HG03097 (cell line): ENCODE data around the gene RALGAPA2.
A peak's percentile ranks its signal among the peaks of the same experiment; 100 is the strongest.
"Not testable (repeated sequence)": the region's sequence is repeated elsewhere in the genome, so short reads cannot be mapped to it uniquely, and the experiment has no call there.

Experiments
- ATAC-seq: cut with Tn5 transposase; IDR thresholded peaks from one replicate; pipeline ENCODE4 v1.9.1; 2021; ENCODE audit not compliant: unreplicated experiment, low FRiP score

Gene RALGAPA2

DNA sequence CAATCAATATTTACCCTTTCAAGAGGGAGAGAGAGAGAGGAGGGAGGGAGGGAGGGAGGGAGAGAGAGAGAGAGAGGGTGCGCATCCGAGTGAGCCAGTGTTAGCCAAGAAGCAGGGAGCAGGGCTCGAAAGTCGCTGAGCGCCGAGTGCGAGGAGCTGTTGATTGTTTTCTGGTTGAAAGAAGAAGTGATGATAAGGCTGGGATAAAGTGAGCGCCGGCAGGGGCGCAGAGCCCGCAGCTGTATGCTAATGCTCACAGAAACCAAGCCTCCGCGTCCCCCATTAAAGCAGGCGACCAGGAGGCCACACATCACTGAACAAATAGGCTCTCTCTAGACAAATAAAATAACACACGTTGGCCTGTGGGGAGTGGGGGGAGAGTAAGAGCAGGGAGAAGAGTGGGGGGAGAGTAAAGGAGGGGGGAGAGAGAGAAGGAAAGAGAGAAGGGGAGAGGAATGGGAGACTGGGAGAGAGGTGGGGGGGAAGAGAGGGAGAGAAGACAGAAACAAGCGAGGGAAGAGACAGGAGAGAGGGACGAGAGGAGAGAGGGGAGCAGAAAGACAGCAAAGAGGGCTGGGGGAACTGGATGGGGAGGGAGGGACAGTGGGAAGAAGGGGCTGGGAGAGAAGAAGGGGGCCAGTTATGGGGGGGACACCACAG, 349.5 kb downstream of the RALGAPA2 start:
- no peak for ATAC-seq

DNA sequence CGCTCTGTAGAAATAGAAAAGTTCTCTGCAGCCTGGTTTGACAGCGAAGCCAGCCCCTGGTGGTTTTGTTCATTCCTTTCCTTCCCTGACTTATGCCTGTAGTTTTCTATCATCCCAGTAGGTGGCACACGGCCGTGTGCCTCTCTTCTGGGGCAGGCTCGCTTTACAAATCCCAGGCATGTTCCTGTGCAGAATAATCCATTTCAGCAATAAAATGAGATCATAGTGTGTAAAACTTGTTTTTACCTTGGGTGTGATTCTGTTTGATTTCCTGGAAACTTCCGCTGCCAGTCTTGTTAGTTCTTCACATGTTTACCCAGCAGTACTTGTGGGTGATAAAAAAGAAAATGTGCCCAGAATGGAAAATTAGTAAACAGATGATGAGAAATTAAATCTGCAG, 352.0 kb downstream of the RALGAPA2 start:
- ATAC-seq: peak; percentile 61

DNA sequence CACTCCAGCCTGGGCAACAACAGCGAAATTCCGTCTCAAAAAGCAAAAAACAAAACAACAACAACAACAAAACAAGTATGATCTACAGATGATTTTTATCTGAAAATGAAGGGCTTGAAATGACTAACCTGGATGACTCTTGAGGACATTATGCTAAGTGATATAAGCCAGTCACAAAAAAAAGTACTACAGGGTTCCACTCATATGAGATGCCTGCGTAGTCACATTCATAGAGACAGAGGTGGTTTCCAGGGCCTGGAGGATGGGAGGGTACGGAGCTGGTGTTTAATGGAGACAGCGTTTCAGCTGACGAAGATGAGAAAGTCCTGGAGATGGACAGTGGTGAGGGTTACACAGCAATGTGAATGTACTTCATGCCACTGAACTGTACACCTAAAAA, 352.8 kb downstream of the RALGAPA2 start:
- no peak for ATAC-seq

DNA sequence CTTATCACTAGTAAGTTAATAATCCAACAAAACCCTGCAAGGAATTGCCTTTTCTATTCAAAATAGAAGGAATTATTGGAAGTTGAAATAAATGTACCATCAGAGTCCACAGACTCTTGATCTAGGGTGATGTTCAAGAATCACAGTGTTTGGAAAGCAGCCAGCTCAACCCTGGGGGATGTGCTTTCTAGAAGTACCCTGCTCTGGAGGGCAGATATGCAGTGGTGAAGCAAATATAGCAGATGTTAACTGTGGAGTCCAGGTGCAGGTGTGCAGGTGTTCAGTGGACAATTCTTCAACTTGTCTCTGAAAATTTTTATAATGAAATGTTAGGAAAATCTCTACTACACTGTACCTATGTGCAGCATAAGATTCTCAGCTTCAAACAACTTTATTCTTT, 353.6 kb downstream of the RALGAPA2 start:
- ATAC-seq: no peak

DNA sequence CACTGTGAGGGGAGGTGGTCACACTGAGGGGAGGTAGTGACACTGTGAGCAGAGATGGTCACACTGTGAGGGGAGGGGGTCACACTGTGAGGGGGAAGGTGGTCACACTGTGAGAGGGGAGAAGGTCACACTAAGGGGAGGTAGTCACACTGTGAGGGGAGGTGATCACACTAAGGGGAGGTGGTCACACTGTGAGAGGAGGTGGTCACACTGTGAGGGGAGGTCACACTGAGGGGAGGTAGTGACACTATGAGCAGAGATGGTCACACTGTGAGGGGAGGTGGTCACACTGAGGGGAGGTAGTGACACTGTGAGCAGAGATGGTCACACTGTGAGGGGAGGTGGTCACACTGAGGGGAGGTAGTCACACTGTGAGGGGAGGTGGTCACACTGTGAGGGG, 356.9 kb downstream of the RALGAPA2 start:
- ATAC-seq: not testable (repeated sequence)

DNA sequence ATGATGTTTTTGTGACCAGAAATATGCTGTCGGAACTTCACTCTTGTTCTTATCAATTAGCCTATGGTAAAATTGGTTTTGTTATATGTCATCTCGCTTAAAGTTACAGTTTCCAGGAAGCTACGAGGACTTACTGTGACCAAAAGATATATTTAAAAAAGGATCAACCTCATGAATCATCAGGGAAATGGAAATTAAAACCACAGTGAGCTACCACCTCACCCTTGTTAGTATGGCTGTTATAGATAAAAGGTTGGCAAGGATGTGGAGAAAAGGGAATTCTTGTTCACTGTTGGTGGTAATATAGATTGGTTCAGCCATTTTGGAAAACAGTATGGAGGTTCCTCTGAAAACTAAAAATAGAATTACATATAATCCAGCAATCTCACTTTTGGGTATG, 358.9 kb downstream of the RALGAPA2 start:
- ATAC-seq: no peak

DNA sequence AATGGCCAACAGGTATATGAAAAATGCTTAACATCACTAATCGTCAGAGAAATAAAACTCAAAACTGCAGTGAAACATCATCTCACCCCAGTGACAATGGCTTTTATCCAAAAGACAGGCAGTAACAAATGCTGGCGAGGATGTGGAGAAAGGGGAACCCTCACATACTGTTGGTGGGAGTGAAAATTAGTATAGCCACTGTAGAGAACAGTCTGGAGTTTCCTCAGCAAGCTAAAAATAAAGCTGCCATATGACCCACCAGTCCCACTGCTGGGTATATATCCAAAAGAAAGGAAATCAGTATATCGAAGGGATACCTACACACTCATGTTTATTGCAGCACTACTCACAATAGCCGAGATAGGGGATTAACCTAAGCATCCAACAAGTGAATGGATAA, 368.0 kb downstream of the RALGAPA2 start:
- no peak for ATAC-seq

DNA sequence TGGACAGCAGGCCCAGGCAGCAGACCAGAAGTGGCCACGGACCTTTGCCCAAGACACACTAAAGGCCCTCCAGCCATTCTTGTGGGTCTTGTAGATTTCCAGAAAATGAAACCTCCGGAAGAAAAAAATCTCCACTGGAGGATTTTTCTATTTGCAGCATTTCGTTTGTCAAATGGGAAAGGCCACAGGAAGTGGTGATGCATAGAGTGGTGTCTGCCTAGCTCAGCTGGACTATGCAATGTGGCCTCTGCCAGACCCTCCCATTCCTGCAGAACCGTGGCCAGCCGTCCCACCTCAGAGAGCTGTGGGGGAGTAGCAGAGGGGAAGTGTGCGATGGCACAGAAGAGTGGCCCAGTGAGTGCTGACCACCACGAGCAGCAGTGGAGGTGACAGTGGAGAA, 368.5 kb downstream of the RALGAPA2 start:
- ATAC-seq: no peak
